ENCODE results near the gene TCF4. TPM values are rescaled to one million over a fixed set of nuclear protein-coding genes. Genes with fewer than 3 reads are reported as not detected.

The TCF4 gene
- total RNA-seq, 1 donor from 2014 or later = 115 TPM

DNA sequence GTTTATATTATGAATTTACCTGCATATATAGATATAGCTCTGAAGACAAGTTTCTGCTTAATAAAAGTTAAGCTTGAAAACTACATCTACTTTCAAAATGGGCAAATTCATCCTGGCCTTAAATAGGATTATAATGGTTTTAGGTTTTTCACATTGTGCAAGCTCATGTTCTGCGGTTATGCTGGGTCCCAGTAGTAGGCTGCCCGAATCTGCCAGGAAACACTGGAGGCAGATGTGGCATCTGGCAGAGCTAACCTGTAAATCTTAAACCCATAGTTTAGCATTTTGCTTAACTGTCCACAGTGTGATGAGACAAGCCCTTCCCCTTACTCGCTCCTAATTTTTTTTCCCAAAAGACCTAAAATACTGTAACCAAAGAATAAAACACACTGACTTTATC is 234.2 kb downstream of the TCF4 start:
- Histone ChIP-seq H3K79me2 (ENCODE audit: insufficient read depth, low read length) (peaks cover 38% of the 10 kb centered on the region), H3K4me3 (ENCODE audit: insufficient read depth, low read depth, low read length) (no peak overlapping the region), H3K4me1 (ENCODE audit: insufficient read depth, low read length) (peaks cover 34% of the 10 kb centered on the region), H3K27me3 (ENCODE audit: insufficient read depth, low read length) (no peaks in the 10 kb centered on the region), H3K36me3 (ENCODE audit: insufficient read depth, low read length) (no peaks in the 10 kb centered on the region), H3K4me2 (ENCODE audit: low read length) (peak overlapping the region; percentile 28), H3K27ac (ENCODE audit: low read depth, low read length) (no peak overlapping the region), H4K20me1 (ENCODE audit: insufficient read depth, low read length) (peaks cover 9% of the 10 kb centered on the region), H3K9ac (ENCODE audit: low read length) (peak overlapping the region; percentile 11), H3K9me3 (ENCODE audit: insufficient read depth, low read depth, low read length) (no peaks in the 10 kb centered on the region), H2AFZ (ENCODE audit: low read depth, low read length) (no peak overlapping the region)
- Mint-ChIP-seq H3K36me3 (ENCODE audit: low read depth, unreplicated experiment) (peaks cover 3% of the 10 kb centered on the region), H3K4me3 (ENCODE audit: unreplicated experiment) (no peak overlapping the region), H3K9me3 (ENCODE audit: unreplicated experiment) (no peaks in the 10 kb centered on the region), H3K4me1 (ENCODE audit: low read depth, unreplicated experiment) (peaks cover 50% of the 10 kb centered on the region), H3K27me3 (ENCODE audit: low read depth, unreplicated experiment) (no peaks in the 10 kb centered on the region), H3K27ac (ENCODE audit: unreplicated experiment) (peak overlapping the region; percentile 63)
- TF ChIP-seq EZH2 (IDR thresholded peaks at IDR 0.05; ENCODE audit: insufficient read depth, low read length) = no peak
- no peak for TF ChIP-seq CTCF (IDR thresholded peaks at IDR 0.05; ENCODE audit: insufficient read depth, low read depth, low read length)
- DNase-seq (ENCODE audit: low read depth) (peak; percentile 48), FAIRE-seq (no peak)

DNA sequence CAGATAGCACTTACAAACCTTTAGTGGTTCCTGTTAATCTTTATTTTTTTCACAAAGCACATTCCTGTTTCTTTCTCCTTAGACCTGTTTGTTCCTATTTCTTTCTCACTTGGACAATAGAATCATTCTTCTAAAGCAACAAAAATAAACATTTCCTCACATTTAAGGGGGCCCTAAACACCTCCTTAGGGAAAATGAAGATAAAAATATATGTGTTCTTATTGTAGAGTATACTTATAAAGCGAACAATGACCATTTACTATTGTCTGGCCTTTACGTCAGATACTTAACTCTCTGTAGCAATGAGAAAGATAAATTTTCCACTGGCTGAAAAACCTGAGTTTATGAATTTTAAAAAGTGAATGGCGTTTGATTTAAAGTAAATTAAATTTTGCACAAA is 234.6 kb downstream of the TCF4 start:
- no peak overlapping the region for H3K27ac Mint-ChIP-seq (ENCODE audit: unreplicated experiment)

More for the DNA sequence above, 234.6 kb downstream of the TCF4 start:
- no peak overlapping the region for H3K9ac ChIP-seq (ENCODE audit: low read length)
- DNase-seq (ENCODE audit: low read depth) (no peak), FAIRE-seq (no peak)
- no peak overlapping the region for H3K4me3 ChIP-seq (ENCODE audit: insufficient read depth, low read depth, low read length)
- TF ChIP-seq EZH2 (IDR thresholded peaks at IDR 0.05; ENCODE audit: insufficient read depth, low read length) = no peak
- no peak for TF ChIP-seq CTCF (IDR thresholded peaks at IDR 0.05; ENCODE audit: insufficient read depth, low read depth, low read length)
- no peak overlapping the region for H3K27ac ChIP-seq (ENCODE audit: low read depth, low read length)
- Mint-ChIP-seq H3K27me3 (ENCODE audit: low read depth, unreplicated experiment) (no peaks in the 10 kb centered on the region), H3K4me1 (ENCODE audit: low read depth, unreplicated experiment) (peaks cover 50% of the 10 kb centered on the region), H3K9me3 (ENCODE audit: unreplicated experiment) (no peaks in the 10 kb centered on the region), H3K36me3 (ENCODE audit: low read depth, unreplicated experiment) (peaks cover 3% of the 10 kb centered on the region), H3K4me3 (ENCODE audit: unreplicated experiment) (no peak overlapping the region)
- H3K36me3 ChIP-seq (ENCODE audit: insufficient read depth, low read length) = no peaks in the 10 kb centered on the region
- H3K4me2 ChIP-seq (ENCODE audit: low read length) = no peak overlapping the region
- H2AFZ ChIP-seq (ENCODE audit: low read depth, low read length) = no peak overlapping the region
- no peaks in the 10 kb centered on the region for H3K27me3 ChIP-seq (ENCODE audit: insufficient read depth, low read length)
- peaks cover 9% of the 10 kb centered on the region for H4K20me1 ChIP-seq (ENCODE audit: insufficient read depth, low read length)
- H3K9me3 ChIP-seq (ENCODE audit: insufficient read depth, low read depth, low read length) = no peaks in the 10 kb centered on the region
- H3K4me1 ChIP-seq (ENCODE audit: insufficient read depth, low read length) = peaks cover 34% of the 10 kb centered on the region
- H3K79me2 ChIP-seq (ENCODE audit: insufficient read depth, low read length) = peaks cover 34% of the 10 kb centered on the region
